Measurements from ENCODE around the gene TXNDC2.

TXNDC2 gene

DNA sequence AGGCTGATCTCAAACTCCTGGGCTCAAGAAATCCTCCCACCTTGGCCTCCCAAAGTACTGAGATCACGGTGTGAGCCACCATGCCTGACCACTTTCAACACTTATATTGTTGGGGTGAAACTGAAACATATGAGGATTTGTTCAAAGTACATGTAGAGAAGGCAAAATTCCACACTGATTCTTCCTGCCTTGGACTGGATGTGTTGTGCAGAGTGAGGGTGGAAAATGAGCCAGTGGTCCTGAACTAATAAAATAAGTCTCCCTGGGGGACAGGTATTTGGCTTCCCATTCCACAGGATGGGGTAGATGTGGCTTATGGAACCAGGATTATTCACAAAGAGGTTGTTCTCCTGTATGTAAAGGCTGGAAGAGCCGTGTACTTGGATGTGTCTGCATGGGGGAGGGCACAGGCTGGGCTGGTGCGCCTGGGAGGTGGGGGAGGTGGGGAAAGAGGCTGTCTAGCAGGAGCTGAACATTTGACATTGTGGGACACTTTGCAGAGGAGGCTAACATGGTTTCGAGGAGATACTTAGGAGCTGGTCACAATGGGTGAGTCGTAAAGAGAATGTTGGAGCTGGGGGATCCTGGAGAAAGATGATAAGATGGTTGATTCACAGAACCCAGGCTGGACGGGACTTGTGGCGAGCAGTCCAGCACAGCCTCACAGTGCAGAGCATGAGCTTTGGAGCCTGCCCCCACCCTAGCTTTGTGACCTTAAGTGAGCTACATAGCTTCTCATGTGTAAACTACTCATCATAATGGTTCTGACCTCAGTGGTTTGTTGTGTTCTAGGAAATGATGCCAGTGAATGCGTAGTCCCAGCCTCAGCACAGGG lies at the start of gene TXNDC2:
Gene TXNDC2 (plus strand): TSS at position 804 of the 835 bp plus-strand sequence. CDS start 708 bp downstream, outside the sequence.
- ATAC-seq, result no peak
- no peak for TF ChIP-seq ISL1 (CRISPR knock-in tag; IDR thresholded peaks at IDR 0.05)
- TF ChIP-seq ZNF70 (CRISPR knock-in tag; IDR thresholded peaks at IDR 0.05), result no peak
- no peak for TF ChIP-seq TCF4 (CRISPR knock-in tag; IDR thresholded peaks at IDR 0.05; ENCODE audit: borderline replicate concordance)
- TF ChIP-seq CSDC2 (CRISPR knock-in tag; IDR thresholded peaks at IDR 0.05), result no peak
- TF ChIP-seq RARB (CRISPR knock-in tag; IDR thresholded peaks at IDR 0.05), result no peak
- no peak for TF ChIP-seq OSR1 (CRISPR knock-in tag; IDR thresholded peaks at IDR 0.05)
- TF ChIP-seq GLIS3 (CRISPR knock-in tag; IDR thresholded peaks at IDR 0.05), result no peak
- TF ChIP-seq TOX (CRISPR knock-in tag; IDR thresholded peaks at IDR 0.05; ENCODE audit: borderline replicate concordance), result no peak
- no peak for TF ChIP-seq ARNTL (CRISPR knock-in tag; IDR thresholded peaks at IDR 0.05; ENCODE audit: borderline replicate concordance, low read depth)
- no peak for TF ChIP-seq PPARA (CRISPR knock-in tag; IDR thresholded peaks at IDR 0.05; ENCODE audit: borderline replicate concordance)
- no peak for TF ChIP-seq ZC3H10 (CRISPR knock-in tag; IDR thresholded peaks at IDR 0.05)
- no peak for TF ChIP-seq PATZ1 (CRISPR knock-in tag; IDR thresholded peaks at IDR 0.05; ENCODE audit: borderline replicate concordance)
- TF ChIP-seq, protein P1, sequence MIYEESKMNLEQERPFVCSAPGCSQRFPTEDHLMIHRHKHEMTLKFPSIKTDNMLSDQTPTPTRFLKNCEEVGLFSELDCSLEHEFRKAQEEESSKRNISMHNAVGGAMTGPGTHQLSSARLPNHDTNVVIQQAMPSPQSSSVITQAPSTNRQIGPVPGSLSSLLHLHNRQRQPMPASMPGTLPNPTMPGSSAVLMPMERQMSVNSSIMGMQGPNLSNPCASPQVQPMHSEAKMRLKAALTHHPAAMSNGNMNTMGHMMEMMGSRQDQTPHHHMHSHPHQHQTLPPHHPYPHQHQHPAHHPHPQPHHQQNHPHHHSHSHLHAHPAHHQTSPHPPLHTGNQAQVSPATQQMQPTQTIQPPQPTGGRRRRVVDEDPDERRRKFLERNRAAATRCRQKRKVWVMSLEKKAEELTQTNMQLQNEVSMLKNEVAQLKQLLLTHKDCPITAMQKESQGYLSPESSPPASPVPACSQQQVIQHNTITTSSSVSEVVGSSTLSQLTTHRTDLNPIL (CRISPR knock-in tag; IDR thresholded peaks at IDR 0.05; ENCODE audit: low read depth), result no peak
- no peak for TF ChIP-seq BACH2 (CRISPR knock-in tag; IDR thresholded peaks at IDR 0.05; ENCODE audit: borderline replicate concordance)
- no peak for TF ChIP-seq SNAI2 (CRISPR knock-in tag; IDR thresholded peaks at IDR 0.05)
- no peak for TF ChIP-seq ZNF8 (CRISPR knock-in tag; IDR thresholded peaks at IDR 0.05)
- TF ChIP-seq TSHZ2 (CRISPR knock-in tag; IDR thresholded peaks at IDR 0.05), result no peak
- TF ChIP-seq ZNF565 (CRISPR knock-in tag; conservative IDR thresholded peaks at IDR 0.05; ENCODE audit: low read depth), result no peak
- TF ChIP-seq ESRRG (CRISPR knock-in tag; IDR thresholded peaks at IDR 0.05), result no peak

GRCh38 chr18:9838144-9838877 lies 47.5 kb upstream of the TXNDC2 start:
- ATAC-seq, result peak; percentile 51
- TF ChIP-seq PPARA (CRISPR knock-in tag; IDR thresholded peaks at IDR 0.05; ENCODE audit: borderline replicate concordance) (no peak), TCF4 (CRISPR knock-in tag; IDR thresholded peaks at IDR 0.05; ENCODE audit: borderline replicate concordance) (no peak), ZNF70 (CRISPR knock-in tag; IDR thresholded peaks at IDR 0.05) (no peak), ZFP30 (CRISPR knock-in tag; IDR thresholded peaks at IDR 0.05) (no peak), PATZ1 (CRISPR knock-in tag; IDR thresholded peaks at IDR 0.05; ENCODE audit: borderline replicate concordance) (no peak), ZC3H10 (CRISPR knock-in tag; IDR thresholded peaks at IDR 0.05) (no peak), BACH2 (CRISPR knock-in tag; IDR thresholded peaks at IDR 0.05; ENCODE audit: borderline replicate concordance) (no peak), RARB (CRISPR knock-in tag; IDR thresholded peaks at IDR 0.05) (no peak), ARNTL (CRISPR knock-in tag; IDR thresholded peaks at IDR 0.05; ENCODE audit: borderline replicate concordance, low read depth) (no peak), SNAI2 (CRISPR knock-in tag; IDR thresholded peaks at IDR 0.05) (no peak)

- TF ChIP-seq OSR1 (CRISPR knock-in tag; IDR thresholded peaks at IDR 0.05), result no peak
- TF ChIP-seq, protein P1 (CRISPR knock-in tag; IDR thresholded peaks at IDR 0.05; ENCODE audit: low read depth), result no peak
- TF ChIP-seq CSDC2 (CRISPR knock-in tag; IDR thresholded peaks at IDR 0.05), result no peak
- TF ChIP-seq POU6F1 (CRISPR knock-in tag; IDR thresholded peaks at IDR 0.05; ENCODE audit: borderline replicate concordance, low read depth), result no peak
- TF ChIP-seq ZFP3 (CRISPR knock-in tag; IDR thresholded peaks at IDR 0.05), result no peak
- TF ChIP-seq TCF4 (CRISPR knock-in tag; IDR thresholded peaks at IDR 0.05; ENCODE audit: borderline replicate concordance), result no peak
- ATAC-seq, result no peak
These were observed 46.6 kb upstream of the TXNDC2 start for GRCh38 chr18:9839211-9839610.

Data from SK-N-SH treated with all-trans-retinoic acid at 6 μM for 48 hours (cell line).